ELF-1 (cell line): ENCODE results near the gene NEXN.
"Not testable (repeated sequence)": the region's sequence is repeated elsewhere in the genome, so short reads cannot be mapped to it uniquely, and the experiment has no call there.

Experiments used
- DNase-seq: peaks from one replicate; pipeline ENCODE4 v3.0.0-alpha.2; 2016; ENCODE audit warnings: low read depth, low spot score

NEXN gene

DNA sequence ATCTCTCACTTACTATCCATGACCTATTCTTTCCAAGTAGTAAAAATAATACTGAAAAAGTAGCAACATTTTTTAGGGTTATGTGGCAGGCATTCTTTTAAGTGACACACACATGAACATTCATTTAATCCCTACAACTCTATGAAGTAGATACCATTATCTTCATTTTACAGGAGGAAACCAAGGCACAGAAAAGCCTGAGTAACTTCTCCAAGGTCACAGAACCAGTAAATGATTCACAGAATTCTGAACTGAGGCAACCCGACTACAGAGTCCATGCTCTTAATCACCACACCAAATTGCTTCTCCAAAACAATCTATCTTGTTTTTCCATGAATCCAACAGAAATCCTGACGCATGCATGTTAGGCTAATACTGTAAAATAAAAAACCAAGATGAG, 73.0 kb downstream of the NEXN start:
- DNase-seq, result no peak

DNA sequence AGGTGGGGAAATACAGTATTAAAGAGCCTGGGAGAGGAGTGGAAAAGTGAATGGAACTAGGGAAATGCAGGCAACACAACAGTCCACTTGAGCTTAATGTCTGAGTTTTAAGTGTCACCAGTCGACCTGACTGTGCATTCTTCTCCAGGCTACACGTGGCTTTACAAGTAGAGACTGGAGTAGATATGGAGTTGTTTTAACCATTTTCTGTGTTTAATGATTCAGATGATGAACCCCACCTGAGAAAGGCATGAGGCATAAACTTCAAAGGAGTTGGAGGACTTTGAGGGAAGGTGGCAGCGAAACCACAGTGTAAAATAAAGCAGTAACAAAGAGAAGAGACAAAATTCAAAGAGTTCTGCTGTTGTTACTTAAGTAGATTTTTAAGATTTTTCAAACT, 77.9 kb downstream of the NEXN start:
- DNase-seq, result no peak

DNA sequence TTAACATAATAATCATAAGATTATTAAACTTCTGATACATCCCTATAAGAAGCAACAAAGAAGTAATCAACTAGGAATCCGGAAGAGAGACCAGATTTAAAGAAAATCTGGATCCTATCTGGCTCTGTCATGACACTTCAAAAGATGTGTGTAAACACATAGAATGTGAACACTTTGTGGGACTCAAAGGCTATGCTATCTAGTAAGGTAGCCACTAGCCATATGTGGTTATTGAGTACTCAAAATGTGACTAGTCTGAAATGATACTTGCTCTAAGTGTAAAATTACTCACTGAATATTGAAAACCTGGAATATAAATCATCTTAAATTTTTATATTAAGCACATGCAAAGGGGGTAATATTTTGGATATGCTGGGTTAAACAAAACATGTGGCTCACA, 81.8 kb downstream of the NEXN start:
- no peak for DNase-seq

DNA sequence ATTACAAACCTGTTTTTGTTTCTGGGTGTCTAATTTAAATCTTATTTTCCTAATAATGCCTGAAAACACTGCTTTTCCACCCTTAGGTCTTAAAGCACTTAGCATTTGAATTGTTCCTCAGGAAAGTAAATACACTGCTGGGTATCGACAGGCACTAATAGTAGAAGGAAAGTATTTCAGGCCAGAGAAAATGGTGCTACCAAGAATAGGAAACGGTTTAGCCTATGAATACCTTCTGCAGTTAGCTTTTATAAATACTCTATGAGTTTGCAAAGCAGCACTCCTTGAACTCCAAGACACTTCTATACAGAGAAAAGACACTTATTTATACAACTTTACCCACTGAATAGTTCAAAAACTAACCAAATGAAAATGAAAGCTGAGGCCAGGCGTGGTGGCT, 83.7 kb downstream of the NEXN start:
- DNase-seq, result no peak

DNA sequence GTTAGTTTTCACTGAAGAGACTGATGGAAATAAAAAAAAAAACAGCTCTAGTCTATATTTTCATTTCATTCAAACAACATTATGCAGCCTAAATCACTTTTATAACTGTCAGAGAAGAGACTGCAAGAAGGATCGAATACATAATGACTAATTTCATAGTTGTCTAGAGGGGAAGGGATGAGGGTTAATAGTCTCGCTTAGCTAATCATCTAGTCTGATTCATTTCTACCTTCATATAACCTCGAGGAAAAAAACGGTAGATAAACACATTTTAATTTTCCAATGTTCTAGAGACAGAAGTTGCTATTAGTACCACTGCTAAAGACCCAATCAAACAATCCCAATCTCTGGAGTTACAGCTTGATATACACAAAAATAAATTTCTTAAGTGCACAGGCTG, 87.0 kb downstream of the NEXN start:
- no peak for DNase-seq

DNA sequence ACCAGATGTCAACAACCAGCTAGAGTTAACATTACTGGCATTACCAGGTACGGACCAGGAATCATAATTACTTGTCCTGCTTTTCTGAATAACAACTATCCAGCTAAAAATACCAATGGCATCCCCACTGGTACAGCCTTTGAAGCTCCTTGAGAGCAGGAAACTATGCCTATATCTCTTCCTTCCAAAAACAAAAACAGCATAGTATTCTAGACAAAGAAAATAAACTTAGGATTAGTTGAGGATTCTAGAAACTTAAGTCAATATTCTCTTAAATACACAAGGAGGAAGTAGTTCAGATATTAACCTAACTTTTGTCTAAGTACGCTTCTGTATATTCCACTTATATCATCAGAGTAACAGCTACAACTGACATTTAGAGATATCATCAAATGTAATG, 87.5 kb downstream of the NEXN start:
- DNase-seq, result no peak

DNA sequence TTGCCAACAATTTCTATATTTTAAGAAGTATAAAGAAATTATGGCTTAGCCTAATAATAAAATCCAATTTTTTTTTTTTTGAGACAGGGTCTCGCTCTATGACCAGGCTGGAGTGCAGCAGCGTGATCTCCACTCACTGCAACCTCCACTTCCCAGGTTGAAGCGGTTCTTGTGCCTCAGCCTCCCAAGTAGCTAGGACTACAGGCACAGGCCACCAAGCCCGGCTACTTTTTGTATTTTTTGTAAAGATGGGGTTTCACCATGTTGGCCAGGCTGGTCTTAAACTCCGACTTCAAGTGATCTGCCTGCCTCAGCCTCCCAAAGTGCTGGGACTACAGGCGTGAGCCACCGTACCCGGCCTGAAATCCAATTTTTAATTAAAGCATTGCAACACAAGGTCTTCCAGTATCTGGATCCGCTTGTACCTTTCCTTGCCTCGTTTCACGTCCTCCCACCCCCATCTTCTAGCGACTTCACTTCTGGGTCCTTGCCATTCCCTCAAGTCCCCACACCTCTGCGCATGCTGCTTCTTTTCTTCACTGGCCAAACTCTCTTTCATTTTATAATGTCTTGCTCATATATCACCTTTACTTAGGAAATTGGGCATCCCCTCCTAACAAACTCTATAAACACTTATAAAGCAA, 88.1 kb downstream of the NEXN start:
- peak; percentile 44 for DNase-seq

DNA sequence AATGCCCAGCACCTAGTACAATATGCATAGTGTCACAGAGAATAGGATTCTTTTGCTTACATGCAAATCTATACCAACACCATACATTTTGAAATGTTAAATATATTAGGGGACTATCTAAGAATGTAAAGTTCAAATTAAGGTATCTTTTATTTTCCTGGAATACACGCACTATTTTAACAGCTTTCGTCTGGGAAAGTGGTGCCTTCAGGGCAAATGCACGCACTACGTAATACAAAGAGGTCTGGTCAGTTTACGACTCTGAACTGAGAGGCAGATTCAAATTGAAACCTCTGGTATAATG, 89.5 kb downstream of the NEXN start:
- DNase-seq, result no peak

DNA sequence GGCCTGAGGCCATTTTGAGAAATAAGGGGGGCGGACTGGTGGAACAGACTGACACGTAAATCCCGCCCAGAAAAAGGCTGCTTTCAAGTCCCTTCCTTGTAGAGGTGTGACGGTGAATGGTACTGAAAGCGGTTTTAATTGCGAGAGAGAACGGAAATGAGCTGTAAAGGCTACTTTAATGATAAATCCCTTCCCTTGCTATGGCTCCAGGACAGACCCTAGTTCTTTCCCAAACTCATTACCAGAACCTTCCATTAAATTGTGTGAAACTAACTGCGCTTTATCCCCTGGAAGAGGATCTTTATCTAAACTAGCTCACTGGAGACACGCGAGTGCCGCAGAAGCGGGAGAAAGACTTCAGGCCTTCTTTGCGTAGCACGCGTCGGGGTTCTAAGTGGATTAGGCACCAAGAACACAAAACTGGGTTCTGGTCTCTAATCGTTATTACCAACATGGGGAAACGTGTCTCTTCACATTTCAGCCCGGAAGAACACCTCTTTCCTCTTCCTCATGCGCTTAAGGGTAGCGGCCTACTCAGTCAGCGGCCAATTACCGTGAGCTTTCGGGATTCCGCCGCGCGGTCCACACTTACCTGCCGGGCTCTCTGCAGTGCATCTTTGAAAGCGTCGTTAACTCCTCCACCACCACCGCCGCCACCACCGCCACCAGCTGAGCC, 90.0 kb downstream of the NEXN start:
- peak; percentile 95 for DNase-seq

DNA sequence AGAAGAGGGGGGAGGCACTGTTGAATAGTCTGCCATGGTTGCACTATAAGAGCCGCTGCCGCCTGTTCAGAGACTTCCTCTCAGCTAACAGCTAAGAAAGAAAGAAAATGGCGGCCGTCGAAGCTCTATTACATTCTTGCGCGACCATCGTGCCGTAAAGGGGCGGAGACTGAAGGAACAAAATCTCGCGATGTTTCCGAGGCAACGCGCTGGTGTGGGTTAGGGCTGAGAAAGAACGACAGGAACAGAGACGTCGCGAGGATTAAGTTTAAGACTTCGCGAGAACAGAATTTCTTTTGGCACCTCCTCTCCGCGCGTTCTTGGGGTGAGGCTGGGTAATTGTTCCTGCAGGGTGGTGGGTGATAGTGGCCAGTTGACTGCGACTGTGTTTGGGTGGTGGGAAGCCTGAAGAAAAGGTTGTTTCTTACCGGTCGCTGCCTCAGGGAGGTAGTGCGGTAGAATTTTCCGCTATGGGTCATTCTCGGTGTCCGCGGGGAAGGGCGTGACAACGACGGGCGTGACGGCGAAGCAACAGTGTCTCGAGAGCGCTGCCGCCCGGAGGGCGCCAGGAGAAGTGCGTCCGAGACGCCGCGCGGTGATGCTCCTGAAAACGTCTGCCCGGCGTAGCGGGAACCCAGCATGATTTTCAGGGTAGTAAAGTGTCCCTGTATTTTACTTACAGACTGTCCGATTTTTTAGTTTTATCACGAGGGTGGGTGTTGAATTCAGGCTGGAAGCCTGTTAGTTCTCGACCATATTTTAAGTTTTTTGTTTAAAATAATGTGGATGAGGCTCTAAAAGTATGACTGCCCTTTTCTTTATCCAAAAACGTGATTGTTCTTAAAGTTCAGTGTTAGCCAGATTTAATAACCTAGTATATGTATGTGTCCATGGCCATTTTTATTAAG, 90.8 kb downstream of the NEXN start, which contains the start of gene FUBP1:
FUBP1 (minus strand) TSS at position 104 of the 908 bp plus-strand sequence; CDS start at position 36, 68 bp downstream.
- DNase-seq, result peak; percentile 99

DNA sequence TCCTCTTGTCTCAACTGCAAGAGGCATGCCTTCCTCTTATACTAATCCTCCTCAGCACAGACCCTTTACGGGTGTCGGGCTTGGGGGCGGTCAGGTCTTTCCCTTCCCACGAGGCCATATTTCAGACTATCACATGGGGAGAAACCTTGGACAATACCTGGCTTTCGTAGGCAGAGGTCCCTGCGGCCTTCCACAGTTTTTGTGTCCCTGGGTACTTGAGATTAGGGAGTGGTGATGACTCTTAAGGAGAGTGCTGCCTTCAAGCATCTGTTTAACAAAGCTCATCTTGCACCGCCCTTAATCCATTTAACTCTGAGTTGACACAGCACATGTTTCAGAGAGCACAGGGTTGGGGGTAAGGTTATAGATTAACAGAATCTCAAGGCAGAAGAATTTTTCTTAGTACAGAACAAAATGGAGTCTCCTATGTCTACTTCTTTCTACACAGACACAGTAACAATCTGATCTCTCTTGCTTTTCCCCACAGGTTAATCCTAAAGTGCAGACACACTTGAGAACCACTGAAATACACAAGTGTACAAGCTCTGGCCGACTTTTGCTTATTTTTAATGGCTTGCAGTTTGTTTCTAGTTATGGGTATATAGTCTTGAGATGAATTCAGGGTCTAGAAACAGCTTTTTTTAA, 95.0 kb downstream of the NEXN start:
- not testable (repeated sequence) for DNase-seq

DNA sequence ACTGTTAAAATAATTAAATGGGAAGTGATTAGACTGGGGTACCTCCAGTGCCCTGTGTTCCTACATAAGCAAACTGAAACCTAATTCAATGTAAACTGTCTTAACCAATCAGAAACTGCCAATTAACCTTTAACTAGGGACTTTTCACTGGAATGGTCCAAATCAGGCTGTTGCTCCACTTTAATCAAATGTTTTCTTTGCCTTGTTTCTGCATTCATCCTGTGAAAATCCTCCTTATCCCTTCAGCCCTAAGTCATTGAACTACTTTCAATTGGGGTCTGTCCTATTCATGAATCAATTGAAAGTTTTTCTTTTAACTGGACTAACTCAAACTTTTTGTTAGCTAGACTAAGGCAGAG, 95.6 kb downstream of the NEXN start:
- no peak for DNase-seq

DNA sequence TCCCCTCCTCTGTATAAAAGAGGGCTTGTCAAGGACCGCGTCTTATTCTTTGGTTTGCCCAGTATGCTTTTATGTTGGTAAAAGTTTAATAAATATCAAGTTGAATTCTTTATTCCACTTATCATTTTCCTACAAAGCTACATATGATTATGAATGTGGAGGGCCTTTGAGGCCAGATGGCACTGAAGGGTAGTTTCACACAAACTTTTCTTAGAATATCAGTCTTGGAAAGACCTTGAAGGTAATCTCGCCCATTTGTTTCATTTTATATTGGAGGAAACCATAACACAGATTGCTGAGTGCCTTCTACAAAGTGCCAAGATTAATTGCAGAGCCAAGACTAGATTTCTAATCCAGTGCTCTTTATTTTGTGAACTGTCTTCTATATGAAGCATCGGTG, 96.2 kb downstream of the NEXN start:
- DNase-seq, result no peak

DNA sequence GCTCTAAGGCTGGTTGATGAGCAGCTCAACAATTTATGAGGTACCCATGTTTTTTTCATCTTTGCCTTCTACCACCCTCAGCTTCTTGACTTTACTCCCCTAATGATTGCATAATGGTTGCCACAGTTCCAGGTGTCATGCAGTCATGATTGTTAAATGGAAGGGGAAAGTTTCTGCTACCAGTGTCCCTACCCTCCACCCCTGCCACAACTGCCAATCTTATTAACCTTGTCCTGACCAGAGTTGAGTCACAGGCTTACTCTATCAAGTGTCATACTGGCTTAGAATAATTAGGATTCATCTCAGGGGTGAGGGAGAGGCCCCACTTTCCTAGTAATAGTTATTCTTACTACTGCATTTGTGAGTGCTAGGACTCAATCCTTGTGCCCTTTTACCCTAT, 98.4 kb downstream of the NEXN start:
- DNase-seq, result no peak

DNA sequence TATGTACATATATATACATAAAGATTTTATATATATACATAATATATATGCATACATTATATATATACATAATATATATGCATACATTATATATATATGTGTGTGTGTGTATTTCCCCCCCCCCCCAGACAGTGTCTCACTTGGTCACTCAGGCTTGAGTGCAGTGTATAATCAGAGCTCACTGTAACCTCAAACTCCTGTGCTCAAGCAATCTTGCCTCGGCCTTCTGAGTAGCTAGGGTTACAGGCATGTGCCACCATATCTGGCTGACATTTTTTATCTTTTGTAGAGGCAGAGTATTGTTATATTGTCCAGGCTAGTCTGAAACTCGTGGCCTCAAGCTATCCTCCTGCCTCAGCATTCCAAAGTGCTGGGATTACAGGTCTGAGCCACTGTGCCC, 99.5 kb downstream of the NEXN start:
- DNase-seq, result no peak

DNA sequence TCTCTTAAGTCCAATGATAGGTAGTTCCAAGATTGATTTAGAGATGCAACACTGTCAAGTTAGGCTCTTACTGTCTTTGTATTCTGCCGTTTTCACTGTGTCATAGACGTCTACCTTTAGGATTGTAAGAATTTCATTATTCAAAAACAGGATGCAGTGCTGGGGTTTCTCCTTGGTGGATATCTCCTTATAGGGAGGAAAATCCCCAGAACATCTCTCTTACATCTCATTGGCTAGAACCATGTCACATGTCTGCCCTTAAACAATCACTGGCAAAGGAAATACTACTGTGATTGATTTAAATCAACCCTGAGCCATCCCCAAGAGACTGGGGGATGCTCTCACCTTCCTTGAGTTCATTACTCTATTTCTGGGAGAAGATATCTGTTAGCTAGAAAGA, 101.3 kb downstream of the NEXN start:
- DNase-seq, result no peak

DNA sequence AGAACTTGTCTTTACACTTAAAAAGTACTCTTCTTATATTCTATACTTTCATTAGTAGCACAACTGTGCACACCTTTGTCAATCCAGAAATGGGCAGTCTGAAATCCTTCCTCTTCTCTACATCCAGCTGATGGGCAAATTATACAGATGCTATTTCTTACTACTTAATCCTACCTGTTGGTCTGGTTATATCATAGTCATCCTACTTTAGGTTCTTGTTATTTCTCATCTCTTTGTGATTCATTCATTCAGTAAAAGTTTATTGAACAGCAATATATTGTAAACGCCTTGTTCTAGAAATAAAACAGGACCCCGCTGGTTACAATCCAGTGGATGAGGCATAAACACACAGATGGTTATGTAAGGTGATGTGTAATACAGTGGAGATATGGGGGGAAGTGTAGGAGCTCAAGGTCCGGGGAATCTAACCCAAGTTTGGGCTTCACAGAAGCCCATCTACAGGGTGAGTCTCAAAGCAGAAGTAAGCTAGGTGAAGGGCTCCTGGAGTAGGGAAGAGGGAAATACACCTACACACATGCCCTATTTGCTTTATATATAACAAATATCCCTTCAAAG, 102.3 kb downstream of the NEXN start:
- no peak for DNase-seq

DNA sequence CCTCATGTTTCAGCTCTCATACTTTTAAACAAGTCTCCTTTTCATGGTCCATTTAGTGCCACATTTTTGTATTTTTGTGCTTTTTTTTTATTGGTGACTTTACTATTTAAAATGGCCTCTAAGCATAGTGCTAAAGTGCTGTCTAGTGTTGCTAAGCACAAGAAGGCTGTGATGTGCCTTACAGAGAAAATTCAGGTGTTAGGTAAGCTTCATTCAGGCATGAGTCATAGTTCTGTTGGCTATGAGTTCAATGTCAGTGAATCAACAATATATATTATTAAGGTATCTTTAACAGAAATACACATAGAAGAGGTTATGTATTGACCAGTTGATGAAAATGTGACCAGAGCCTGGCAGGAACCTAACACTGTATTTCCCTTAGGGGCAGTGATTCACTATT, 103.2 kb downstream of the NEXN start:
- DNase-seq, result no peak
